ENCODE results near the gene RETN.

DNA sequence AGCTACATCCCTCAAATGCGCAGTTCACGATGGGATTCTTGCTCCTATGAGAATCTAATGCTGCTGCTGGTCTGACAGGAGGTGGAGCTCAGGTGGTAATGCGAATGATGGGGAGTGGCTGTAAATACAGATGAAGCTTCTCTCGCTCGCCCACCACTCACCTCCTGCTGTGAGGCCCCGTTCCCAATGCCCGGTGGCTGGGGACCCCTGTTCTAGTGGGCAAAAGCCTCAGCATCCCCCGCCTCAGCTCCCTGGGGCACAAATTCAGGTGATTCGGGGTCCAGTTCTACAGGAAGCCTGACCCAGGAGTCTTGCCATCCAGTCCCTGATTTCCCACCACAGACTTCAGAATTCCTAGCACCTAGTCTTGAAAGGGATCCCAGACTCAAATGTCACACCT lies 3.7 kb downstream of the RETN start:
- no peak for TF ChIP-seq POLR2A (IDR thresholded peaks at IDR 0.05; ENCODE audit: low read length)
- TF ChIP-seq GATA1 (IDR thresholded peaks at IDR 0.05; ENCODE audit: low read depth, low read length): no peak

Measured in erythroblast (primary cell).